PC-3 (cell line): ENCODE results near the gene SPG11. TPM values are rescaled to one million over a fixed set of nuclear protein-coding genes. Genes with fewer than 3 reads are reported as not detected.

Source experiments
- ATAC-seq: fragments of 200-7000 bp; cut with Tn5 transposase; 2 replicates; pipeline ENCODE4 v1.9.1; 2020; ENCODE audit warnings: mild to moderate bottlenecking, moderate library complexity
- BruUV-seq: library from RNA; stranded (reverse); fragments of 400-500 nt; replicated peaks from 2 replicates; lab custom pipeline; 2021; lab: Mats Ljungman, UMichigan
- CTCF ChIA-PET: fragments of 300-600 bp; sonication (Branson Sonifier 250); formaldehyde crosslinking; loops from one replicate; lab custom pipeline; 2022; ENCODE audit warnings: antibody characterized with exemption; lab: Charles Lee
- POLR2A ChIA-PET: fragments of 300-600 bp; sonication (Branson Sonifier 250); formaldehyde crosslinking; loops from one replicate; lab custom pipeline; 2022; ENCODE audit warnings: antibody characterized with exemption; ENCODE audit not compliant: unreplicated experiment; lab: Charles Lee
- DNase-seq: peaks from one replicate; pipeline ENCODE4 v3.0.0-alpha.2; 2015
- H2AFZ ChIP-seq: fragments of 300-600 bp; sonication (generic); 2 replicates; pipeline ENCODE4 v1.6.0; 2016; ENCODE audit warnings: antibody characterized with exemption, low read length
- H3F3A ChIP-seq: fragments of 300-600 bp; sonication (generic); one replicate; pipeline ENCODE4 v1.6.0; 2017; ENCODE audit warnings: antibody characterized with exemption, low read length, control low read depth, mild to moderate bottlenecking; ENCODE audit not compliant: unreplicated experiment
- H3K27ac ChIP-seq: fragments of 300-600 bp; sonication (generic); 2 replicates; pipeline ENCODE4 v1.5.1; 2016; ENCODE audit warnings: mild to moderate bottlenecking, low read length
- H3K27me3 ChIP-seq: fragments of 300-600 bp; sonication (generic); 2 replicates; pipeline ENCODE4 v1.6.1; 2016; ENCODE audit warnings: low read length, mixed read lengths
- H3K36me3 ChIP-seq: fragments of 300-600 bp; sonication (generic); 2 replicates; pipeline ENCODE4 v1.6.1; 2016; ENCODE audit warnings: low read depth, mixed run types, low read length, mixed read lengths
- H3K4me1 ChIP-seq: fragments of 300-600 bp; sonication (generic); 2 replicates; pipeline ENCODE4 v1.5.1; 2016; ENCODE audit warnings: low read length; ENCODE audit not compliant: insufficient read depth
- H3K4me2 ChIP-seq: fragments of 300-600 bp; sonication (generic); 2 replicates; pipeline ENCODE4 v1.6.0; 2016; ENCODE audit warnings: low read length
- H3K4me3 ChIP-seq: fragments of 300-600 bp; sonication (generic); 2 replicates; pipeline ENCODE4 v1.5.1; 2016; ENCODE audit warnings: mild to moderate bottlenecking, low read length, mixed read lengths
- H3K79me2 ChIP-seq: fragments of 300-600 bp; sonication (generic); 2 replicates; pipeline ENCODE4 v1.6.1; 2017; ENCODE audit warnings: low read length, mixed read lengths
- H3K9ac ChIP-seq: fragments of 300-600 bp; sonication (generic); 2 replicates; pipeline ENCODE4 v1.6.0; 2016; ENCODE audit warnings: mild to moderate bottlenecking, low read length
- H3K9me2 ChIP-seq: fragments of 300-600 bp; sonication (generic); replicated peaks from 2 replicates; pipeline ENCODE4 v1.6.1; 2016; ENCODE audit warnings: mixed run types, low read length, mixed read lengths
- H3K9me3 ChIP-seq: fragments of 300-600 bp; sonication (generic); 2 replicates; pipeline ENCODE4 v1.6.1; 2016; ENCODE audit warnings: low read length, mixed read lengths
- H4K20me1 ChIP-seq: fragments of 300-600 bp; sonication (generic); 2 replicates; pipeline ENCODE4 v1.6.1; 2016; ENCODE audit warnings: low read length, mixed read lengths
- CTCF ChIP-seq: fragments of 300-600 bp; sonication (generic); conservative IDR thresholded peaks from 2 replicates; pipeline ENCODE4 v1.5.1; 2017; ENCODE audit warnings: antibody characterized with exemption, low read depth, mild to moderate bottlenecking, low read length
- EZH2 ChIP-seq: fragments of 300-600 bp; sonication (generic); IDR thresholded peaks from one replicate; pipeline ENCODE4 v1.6.1; 2017; ENCODE audit warnings: antibody characterized with exemption, mild to moderate bottlenecking, low read length; ENCODE audit not compliant: unreplicated experiment
- EZH2phosphoT487 ChIP-seq: fragments of 300-600 bp; sonication (generic); IDR thresholded peaks from 2 replicates; pipeline ENCODE4 v1.6.1; 2018; ENCODE audit warnings: mild to moderate bottlenecking, antibody characterized with exemption, low read length, borderline replicate concordance
- intact Hi-C: fragments of 100-400 bp; cut with micrococcal nuclease; formaldehyde crosslinking; loops from 2 replicates; pipeline ENCODE4 v1.9.0; 2023
- total RNA-seq: library from RNA; depleted of rRNA; stranded (reverse); fragments of >200 nt; gene quantifications from 2 replicates; pipeline ENCODE4 v1.2.3, GENCODE V29; 2014

SPG11 gene
- total RNA-seq, 1 experiment from 2014 or later: 37.2 TPM

GRCh38 chr15:44682211-44682610 is 18.7 kb upstream of the SPG11 start:
- intact Hi-C loops: no loop called here
- Histone ChIP-seq H4K20me1 (no peaks in the 10 kb centered on the region), H3K27ac (no peak overlapping the region), H2AFZ (no peak overlapping the region), H3K9ac (no peak overlapping the region), H3K4me1 (peaks cover 18% of the 10 kb centered on the region), H3K9me2 (no peaks in the 10 kb centered on the region), H3K79me2 (no peaks in the 10 kb centered on the region), H3K36me3 (no peaks in the 10 kb centered on the region), H3K27me3 (no peaks in the 10 kb centered on the region), H3K4me2 (no peak overlapping the region), H3K4me3 (no peak overlapping the region), H3F3A (no peaks in the 10 kb centered on the region), H3K9me3 (no peaks in the 10 kb centered on the region)
- POLR2A ChIA-PET: no interaction called here
- TF ChIP-seq CTCF: no peak
- no peak for TF ChIP-seq EZH2phosphoT487
- TF ChIP-seq EZH2: no peak
- CTCF ChIA-PET: no interaction called here
- DNase-seq: no peak
- no peak for ATAC-seq
- BruUV-seq: no TSS peak

GRCh38 chr15:44676676-44677075 is 13.2 kb upstream of the SPG11 start:
- Histone ChIP-seq H3K4me3 (no peak overlapping the region), H3K9me3 (no peaks in the 10 kb centered on the region), H3K27ac (no peak overlapping the region), H3K9ac (no peak overlapping the region), H3K9me2 (no peaks in the 10 kb centered on the region), H3K36me3 (no peaks in the 10 kb centered on the region), H3K79me2 (no peaks in the 10 kb centered on the region), H3K27me3 (no peaks in the 10 kb centered on the region), H3F3A (no peaks in the 10 kb centered on the region), H3K4me2 (no peak overlapping the region), H3K4me1 (no peaks in the 10 kb centered on the region), H2AFZ (no peak overlapping the region), H4K20me1 (no peaks in the 10 kb centered on the region)
- intact Hi-C loops: no loop called here
- ChIA-PET CTCF (no interaction called here), POLR2A (no interaction called here)
- no peak for ATAC-seq
- no TSS peak for BruUV-seq
- no peak for DNase-seq
- TF ChIP-seq CTCF (no peak), EZH2phosphoT487 (no peak), EZH2 (no peak)

GRCh38 chr15:44675911-44676310 is 12.4 kb upstream of the SPG11 start:
- H3K27ac ChIP-seq: no peak overlapping the region
- no peaks in the 10 kb centered on the region for H3K9me3 ChIP-seq
- H3K9ac ChIP-seq: no peak overlapping the region
- H3K36me3 ChIP-seq: no peaks in the 10 kb centered on the region
- H3K79me2 ChIP-seq: no peaks in the 10 kb centered on the region
- no peaks in the 10 kb centered on the region for H4K20me1 ChIP-seq
- no peak for DNase-seq
- H3K4me3 ChIP-seq: no peak overlapping the region
- ChIA-PET POLR2A (no interaction called here), CTCF (no interaction called here)
- no peaks in the 10 kb centered on the region for H3F3A ChIP-seq
- no peak for ATAC-seq
- H3K27me3 ChIP-seq: no peaks in the 10 kb centered on the region
- no peaks in the 10 kb centered on the region for H3K4me1 ChIP-seq
- no peaks in the 10 kb centered on the region for H3K9me2 ChIP-seq
- TF ChIP-seq EZH2phosphoT487: no peak
- no peak for TF ChIP-seq EZH2
- TF ChIP-seq CTCF: no peak
- no peak overlapping the region for H3K4me2 ChIP-seq
- no TSS peak for BruUV-seq
- intact Hi-C loops: no loop called here
- no peak overlapping the region for H2AFZ ChIP-seq
